Measurements from ENCODE around the gene REXO1. TPM values are rescaled to one million over a fixed set of nuclear protein-coding genes. Genes with fewer than 3 reads are reported as not detected.

Gene REXO1
- total RNA-seq, 4 donors from 2014 or later, result 7.5 to 16.4 (median 15.4) TPM

GRCh38 chr19:1776606-1777147 is 71.6 kb downstream of the REXO1 start:
- TF ChIP-seq CTCF (IDR thresholded peaks at IDR 0.05), result no peak
- Histone ChIP-seq H3K9me3 (peaks cover 0 to 14% (median 2%) of the 10 kb centered on the region in 3 donors), H3K4me3 (no peak overlapping the region), H3K27ac (no peak overlapping the region), H3K4me1 (peaks cover 16 to 53% (median 17%) of the 10 kb centered on the region in 3 donors), H3K36me3 (no peaks in the 10 kb centered on the region), H3K27me3 (peaks cover 13 to 93% (median 20%) of the 10 kb centered on the region in 4 donors)
- no peak for DNase-seq
- intact Hi-C loops (cut with DNase I), result no loop called here
- WGBS, 2 donors, result 12 to 19% methylated on average over 7 to 11 of the region's 23 CpGs

GRCh38 chr19:1775951-1776605 is 72.2 kb downstream of the REXO1 start:
- Histone ChIP-seq H3K27ac (no peak overlapping the region), H3K4me1 (peaks cover 16 to 53% (median 17%) of the 10 kb centered on the region in 3 donors), H3K9me3 (peaks cover 0 to 15% (median 6%) of the 10 kb centered on the region in 3 donors), H3K4me3 (peak overlapping the region in 2 of 4 donors; percentile 18 to 30), H3K36me3 (no peaks in the 10 kb centered on the region), H3K27me3 (peaks cover 13 to 93% (median 20%) of the 10 kb centered on the region in 4 donors)
- intact Hi-C loops (cut with DNase I), result no loop called here
- DNase-seq, result no peak
- WGBS, 2 donors, result 0 to 20% methylated on average over 1 to 2 of the region's 50 CpGs
- TF ChIP-seq POLR2A (IDR thresholded peaks at IDR 0.05) (no peak), CTCF (IDR thresholded peaks at IDR 0.05) (no peak)

- Histone ChIP-seq H3K4me1 (peaks cover 16 to 53% (median 17%) of the 10 kb centered on the region in 3 donors), H3K4me3 (peak overlapping the region in 1 of 4 donors; percentile 18), H3K27me3 (peaks cover 13 to 93% (median 20%) of the 10 kb centered on the region in 4 donors), H3K36me3 (no peaks in the 10 kb centered on the region), H3K27ac (no peak overlapping the region), H3K9me3 (peaks cover 0 to 24% (median 14%) of the 10 kb centered on the region in 3 donors)
- DNase-seq, result no peak
- no peak for TF ChIP-seq POLR2A (IDR thresholded peaks at IDR 0.05)
- peak; percentile 39 to 71 (median 47) for TF ChIP-seq CTCF (IDR thresholded peaks at IDR 0.05)
- intact Hi-C loops (cut with DNase I), result no loop called here
- 0 to 20% methylated on average over 4 to 17 of the region's 59 CpGs for WGBS, 2 donors
Measured at GRCh38 chr19:1774989-1775772, 73.1 kb downstream of the REXO1 start.

- TF ChIP-seq CTCF (IDR thresholded peaks at IDR 0.05) (no peak), POLR2A (IDR thresholded peaks at IDR 0.05) (no peak)
- Histone ChIP-seq H3K27ac (peak overlapping the region in 3 of 4 donors; percentile 73 to 89 (median 76)), H3K9me3 (peaks cover 0 to 28% (median 18%) of the 10 kb centered on the region in 3 donors), H3K36me3 (no peaks in the 10 kb centered on the region), H3K4me3 (no peak overlapping the region), H3K27me3 (peaks cover 13 to 93% (median 27%) of the 10 kb centered on the region in 4 donors), H3K4me1 (peaks cover 16 to 41% (median 17%) of the 10 kb centered on the region in 3 donors)
- WGBS, 2 donors, result 37 to 49% methylated on average over 8 of the region's 8 CpGs
- no peak for DNase-seq
- intact Hi-C loops (cut with DNase I), result no loop called here
Measured at GRCh38 chr19:1773184-1773583, 75.1 kb downstream of the REXO1 start.
